HepG2 (cell line): ENCODE results near the gene GRIN2C. TPM values are rescaled to one million over a fixed set of nuclear protein-coding genes. Genes with fewer than 3 reads are reported as not detected.

ENCODE experiments used
- ATAC-seq: fragments of 200-7000 bp; cut with Tn5 transposase; 3 replicates; pipeline ENCODE4 v1.9.1; 2020; ENCODE audit warnings: mild to moderate bottlenecking, moderate library complexity
- BruUV-seq: library from RNA; stranded (reverse); fragments of 400-500 nt; replicated peaks from 2 replicates; lab custom pipeline; 2021; lab: Mats Ljungman, UMichigan
- CTCF ChIA-PET: fragments of 300-600 bp; formaldehyde crosslinking; extraction: SDS; loops from one replicate; lab custom pipeline; 2021; ENCODE audit warnings: low total read pairs, inconsistent platforms, low intra/inter-chr PET ratio; lab: Yijun Ruan, JAX
- POLR2A ChIA-PET: fragments of 350-600 bp; sonication (Branson Sonifier 250); formaldehyde crosslinking; loops from one replicate; lab custom pipeline; 2020; ENCODE audit warnings: antibody characterized with exemption, inconsistent platforms; lab: Yijun Ruan, JAX
- DNase-seq: peaks from one replicate; pipeline ENCODE4 v3.0.0-alpha.2; 2015; ENCODE audit warnings: low spot score
- FAIRE-seq: peaks from 3 replicates; lab custom pipeline; 2011; peaks lifted over from hg19 to GRCh38; lab: Jason Lieb, UNC
- H2AFZ ChIP-seq: one replicate; pipeline ENCODE4 v1.6.1; 2011; ENCODE audit warnings: low read length, inconsistent platforms
- H3K27ac ChIP-seq: fragments of 300-600 bp; 3 replicates; pipeline ENCODE4 v1.8.0; 2011; ENCODE audit warnings: mixed run types, mild to moderate bottlenecking, mixed read lengths, low read length, inconsistent platforms; ENCODE audit not compliant: insufficient read depth; ENCODE audit errors: extremely low read length
- H3K27me3 ChIP-seq, 2 experiments: fragments of 200-600 bp in 1 of 2; 2 replicates in 1 of 2; 3 replicates in 1 of 2; pipeline versions ENCODE4 v1.6.0 to v1.8.0; 2011; ENCODE audit warnings: low read length in 2 of 2, mild to moderate bottlenecking in 2 of 2, moderate library complexity in 2 of 2, inconsistent platforms in 1 of 2; ENCODE audit not compliant: insufficient read depth in 2 of 2, control insufficient read depth in 1 of 2
- H3K36me3 ChIP-seq, 2 experiments: fragments of 200-600 bp in 1 of 2; replicated peaks in 1 of 2; 2 replicates in 1 of 2; 3 replicates in 1 of 2; pipeline versions ENCODE4 v1.5.1 to v1.8.0; 2011; ENCODE audit warnings: low read length in 2 of 2, inconsistent platforms in 1 of 2; ENCODE audit not compliant: insufficient read depth in 2 of 2, control insufficient read depth in 1 of 2
- H3K4me1 ChIP-seq: 2 replicates; pipeline ENCODE4 v1.5.1; 2012; ENCODE audit warnings: low read length, inconsistent platforms; ENCODE audit not compliant: insufficient read depth
- H3K4me2 ChIP-seq: 2 replicates; pipeline ENCODE4 v1.6.0; 2011; ENCODE audit warnings: low read depth, low read length, inconsistent platforms
- H3K4me3 ChIP-seq, 3 experiments: fragments of 200-600 bp in 1 of 3; sonication (generic), shearing (Covaris generic) in 1 of 3; replicated peaks in 1 of 3; 2 replicates each; pipeline ENCODE4 v1.5.1; 2011 to 2016; ENCODE audit warnings: low read length in 3 of 3, inconsistent platforms in 2 of 3, low read depth in 2 of 3, mild to moderate bottlenecking in 2 of 3, control low read depth in 1 of 3, mixed read lengths in 1 of 3; ENCODE audit not compliant: insufficient read depth in 1 of 3
- H3K79me2 ChIP-seq: one replicate; pipeline ENCODE4 v1.6.1; 2011; ENCODE audit warnings: low read length, inconsistent platforms; ENCODE audit not compliant: insufficient read depth
- H3K9ac ChIP-seq: 2 replicates; pipeline ENCODE4 v1.6.0; 2011; ENCODE audit warnings: mild to moderate bottlenecking, low read depth, low read length, inconsistent platforms; ENCODE audit not compliant: insufficient read depth
- H3K9me3 ChIP-seq: 2 replicates; pipeline ENCODE4 v1.5.1; 2012; ENCODE audit warnings: mild to moderate bottlenecking, low read length
- H4K20me1 ChIP-seq: 2 replicates; pipeline ENCODE4 v1.6.0; 2011; ENCODE audit warnings: inconsistent platforms, mild to moderate bottlenecking, low read length, moderate library complexity; ENCODE audit not compliant: insufficient read depth
- FLYWCH1 ChIP-seq: sonication (generic); formaldehyde crosslinking; IDR thresholded peaks from 2 replicates; pipeline ENCODE4 v1.8.1; 2023; ENCODE audit warnings: mild to moderate bottlenecking, missing genetic modification reagents
- NCOA5 ChIP-seq: sonication (generic); formaldehyde crosslinking; IDR thresholded peaks from 2 replicates; pipeline ENCODE4 v1.4.0; 2020; ENCODE audit warnings: missing genetic modification reagents
- ZSCAN31 ChIP-seq: sonication (generic); formaldehyde crosslinking; IDR thresholded peaks from 2 replicates; pipeline ENCODE4 v1.5.0; 2020; ENCODE audit warnings: low read depth, mild to moderate bottlenecking, missing genetic modification reagents
- WGBS: methylation state at CpG from one replicate; pipeline ENCODE4 v1.1.6; 2017; ENCODE audit warnings: low lambda C conversion rate; 5-methylcytosine and 5-hydroxymethylcytosine counted together
- in situ Hi-C: cut with HindIII; loops from 2 replicates; pipeline ENCODE4 v1.10.0; 2017; ENCODE audit warnings: low pct_unique_long_range_greater_than_20kb; ENCODE audit not compliant: extremely low pct_ligation_motif_present
- intact Hi-C: fragments of 100-400 bp; cut with micrococcal nuclease; formaldehyde crosslinking; loops from one replicate; pipeline ENCODE4 v1.10.0; 2022; ENCODE audit not compliant: unreplicated experiment
- polyA plus RNA-seq, 8 experiments: library from polyadenylated mRNA; depleted of rRNA in 3 of 8; stranded (reverse) in 7 of 8; unstranded in 1 of 8; fragments of >200 nt; fragmentation: Illumina TruSeq in 4 of 8; extraction: Trizol in 4 of 8; gene quantifications; 2 replicates each; pipeline versions ENCODE4 v1.2.1 to v1.2.3, GENCODE V29; 2011 to 2016; ENCODE audit warnings: low read depth in 4 of 8, missing spikeins in 1 of 8, mixed read lengths in 1 of 8; ENCODE audit not compliant: insufficient read depth in 1 of 8
- total RNA-seq, 5 experiments: library from RNA; depleted of rRNA; stranded (reverse); fragments of >200 nt; fragmentation: Illumina TruSeq; extraction: Trizol; gene quantifications; 2 replicates each; pipeline ENCODE4 v1.2.3, GENCODE V29; 2016; ENCODE audit warnings: low read depth in 1 of 5
- TF ChIP-seq, protein P1 (sequence below): sonication (generic); formaldehyde crosslinking; IDR thresholded peaks from 2 replicates; pipeline ENCODE4 v1.8.0; 2022; ENCODE audit warnings: missing genetic modification reagents, mild to moderate bottlenecking, borderline replicate concordance
- TF ChIP-seq, protein P2 (sequence below): sonication (generic); formaldehyde crosslinking; IDR thresholded peaks from 2 replicates; pipeline ENCODE4 v1.4.0; 2020; ENCODE audit warnings: mild to moderate bottlenecking, missing genetic modification reagents, borderline replicate concordance
- TF ChIP-seq, protein P3 (sequence below): sonication (generic); formaldehyde crosslinking; IDR thresholded peaks from 2 replicates; pipeline ENCODE4 v1.4.0; 2020; ENCODE audit warnings: mild to moderate bottlenecking, missing genetic modification reagents

GRIN2C gene
- total and polyA plus RNA-seq, 2 of the 13 experiments (the other 11 are each of a cell fraction or from before 2014, with no cell fraction given) = 0.03 to 0.11 TPM

DNA sequence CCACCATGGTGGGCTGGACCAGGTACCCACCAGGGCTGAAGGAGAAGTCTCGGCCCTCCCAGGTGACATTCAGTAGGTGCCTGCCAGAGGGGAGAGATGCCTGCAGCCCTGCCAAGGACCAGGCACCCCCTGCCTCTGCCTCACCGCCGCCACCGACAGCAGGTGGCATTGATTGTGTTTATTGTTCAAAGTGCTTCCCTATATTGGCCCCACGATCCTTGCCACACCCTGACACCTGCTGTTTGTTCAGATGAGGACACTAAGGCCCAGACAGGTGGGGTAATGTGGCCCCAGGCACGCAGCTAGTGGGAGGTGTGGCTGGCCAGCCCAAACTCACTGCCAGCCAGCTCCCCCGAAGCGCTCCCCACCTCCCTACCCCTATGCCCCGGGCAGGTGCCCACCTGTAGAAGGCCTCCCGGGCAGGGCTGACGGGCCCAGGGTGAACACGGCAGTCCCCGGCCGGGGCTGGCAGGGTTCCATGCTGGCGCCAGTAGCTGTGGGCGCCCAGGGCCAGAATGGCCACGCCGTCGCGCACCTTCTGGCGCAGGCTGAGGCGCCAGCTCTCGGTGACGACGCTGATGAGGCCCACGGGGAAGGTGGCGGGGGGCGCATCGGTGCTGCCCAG, 8.0 kb downstream of the GRIN2C start:
- Histone ChIP-seq H3K27ac (no peak overlapping the region), H3K9ac (no peak overlapping the region), H3K27me3 (peaks cover 10 to 86% of the 10 kb centered on the region in 2 experiments), H3K36me3 (no peaks in the 10 kb centered on the region), H3K4me1 (peaks cover 9% of the 10 kb centered on the region), H4K20me1 (no peaks in the 10 kb centered on the region; the same call in 1 of the 2 replicates), H3K9me3 (no peaks in the 10 kb centered on the region), H3K79me2 (no peaks in the 10 kb centered on the region), H2AFZ (no peak overlapping the region), H3K4me3 (no peak overlapping the region), H3K4me2 (0 out of 2 replicates have a peak overlapping the region, but pooled peaks have one; percentile 34)
- intact Hi-C loops = loop anchor here (1.0 kb wide), 1 partner anchor 34 kb away; no protein-coding TSS in a partner anchor
- DNase-seq = no peak
- no peak for ATAC-seq
- FAIRE-seq = no peak
- in situ Hi-C loops = no loop called here
- CTCF ChIA-PET = no interaction called here
- 59% methylated on average over 13 of the region's 29 CpGs for WGBS
- TF ChIP-seq, protein P1, sequence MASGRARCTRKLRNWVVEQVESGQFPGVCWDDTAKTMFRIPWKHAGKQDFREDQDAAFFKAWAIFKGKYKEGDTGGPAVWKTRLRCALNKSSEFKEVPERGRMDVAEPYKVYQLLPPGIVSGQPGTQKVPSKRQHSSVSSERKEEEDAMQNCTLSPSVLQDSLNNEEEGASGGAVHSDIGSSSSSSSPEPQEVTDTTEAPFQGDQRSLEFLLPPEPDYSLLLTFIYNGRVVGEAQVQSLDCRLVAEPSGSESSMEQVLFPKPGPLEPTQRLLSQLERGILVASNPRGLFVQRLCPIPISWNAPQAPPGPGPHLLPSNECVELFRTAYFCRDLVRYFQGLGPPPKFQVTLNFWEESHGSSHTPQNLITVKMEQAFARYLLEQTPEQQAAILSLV (CRISPR knock-in tag) = no peak
- TF ChIP-seq NCOA5 (CRISPR knock-in tag) = no peak
- 0 out of 2 replicates have a peak, but pooled peaks have one; percentile 6 for TF ChIP-seq ZSCAN31 (CRISPR knock-in tag)
- TF ChIP-seq, protein P2, sequence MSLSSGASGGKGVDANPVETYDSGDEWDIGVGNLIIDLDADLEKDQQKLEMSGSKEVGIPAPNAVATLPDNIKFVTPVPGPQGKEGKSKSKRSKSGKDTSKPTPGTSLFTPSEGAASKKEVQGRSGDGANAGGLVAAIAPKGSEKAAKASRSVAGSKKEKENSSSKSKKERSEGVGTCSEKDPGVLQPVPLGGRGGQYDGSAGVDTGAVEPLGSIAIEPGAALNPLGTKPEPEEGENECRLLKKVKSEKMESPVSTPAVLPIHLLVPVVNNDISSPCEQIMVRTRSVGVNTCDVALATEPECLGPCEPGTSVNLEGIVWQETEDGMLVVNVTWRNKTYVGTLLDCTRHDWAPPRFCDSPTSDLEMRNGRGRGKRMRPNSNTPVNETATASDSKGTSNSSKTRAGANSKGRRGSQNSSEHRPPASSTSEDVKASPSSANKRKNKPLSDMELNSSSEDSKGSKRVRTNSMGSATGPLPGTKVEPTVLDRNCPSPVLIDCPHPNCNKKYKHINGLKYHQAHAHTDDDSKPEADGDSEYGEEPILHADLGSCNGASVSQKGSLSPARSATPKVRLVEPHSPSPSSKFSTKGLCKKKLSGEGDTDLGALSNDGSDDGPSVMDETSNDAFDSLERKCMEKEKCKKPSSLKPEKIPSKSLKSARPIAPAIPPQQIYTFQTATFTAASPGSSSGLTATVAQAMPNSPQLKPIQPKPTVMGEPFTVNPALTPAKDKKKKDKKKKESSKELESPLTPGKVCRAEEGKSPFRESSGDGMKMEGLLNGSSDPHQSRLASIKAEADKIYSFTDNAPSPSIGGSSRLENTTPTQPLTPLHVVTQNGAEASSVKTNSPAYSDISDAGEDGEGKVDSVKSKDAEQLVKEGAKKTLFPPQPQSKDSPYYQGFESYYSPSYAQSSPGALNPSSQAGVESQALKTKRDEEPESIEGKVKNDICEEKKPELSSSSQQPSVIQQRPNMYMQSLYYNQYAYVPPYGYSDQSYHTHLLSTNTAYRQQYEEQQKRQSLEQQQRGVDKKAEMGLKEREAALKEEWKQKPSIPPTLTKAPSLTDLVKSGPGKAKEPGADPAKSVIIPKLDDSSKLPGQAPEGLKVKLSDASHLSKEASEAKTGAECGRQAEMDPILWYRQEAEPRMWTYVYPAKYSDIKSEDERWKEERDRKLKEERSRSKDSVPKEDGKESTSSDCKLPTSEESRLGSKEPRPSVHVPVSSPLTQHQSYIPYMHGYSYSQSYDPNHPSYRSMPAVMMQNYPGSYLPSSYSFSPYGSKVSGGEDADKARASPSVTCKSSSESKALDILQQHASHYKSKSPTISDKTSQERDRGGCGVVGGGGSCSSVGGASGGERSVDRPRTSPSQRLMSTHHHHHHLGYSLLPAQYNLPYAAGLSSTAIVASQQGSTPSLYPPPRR (CRISPR knock-in tag) = no peak
- TF ChIP-seq, protein P3, sequence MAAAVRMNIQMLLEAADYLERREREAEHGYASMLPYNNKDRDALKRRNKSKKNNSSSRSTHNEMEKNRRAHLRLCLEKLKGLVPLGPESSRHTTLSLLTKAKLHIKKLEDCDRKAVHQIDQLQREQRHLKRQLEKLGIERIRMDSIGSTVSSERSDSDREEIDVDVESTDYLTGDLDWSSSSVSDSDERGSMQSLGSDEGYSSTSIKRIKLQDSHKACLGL (CRISPR knock-in tag) = no peak
- TF ChIP-seq FLYWCH1 (CRISPR knock-in tag) = no peak
- no TSS peak for BruUV-seq
- POLR2A ChIA-PET = interaction anchor here (0.6 to 2.3 kb wide), 9 partner anchors 9 to 115 kb away, joined by 3 to 22 read pairs (median 3); partner anchors contain the start of genes FDXR, NAT9 and RAB37
